Adipose tissue (tissue), 3 donors: ENCODE measurements around the gene SCGB1C2. TPM values are rescaled to one million over a fixed set of nuclear protein-coding genes. Genes with fewer than 3 reads are reported as not detected.
"Not testable (repeated sequence)": the region's sequence is repeated elsewhere in the genome, so short reads cannot be mapped to it uniquely, and the experiment has no call there.

Source experiments
- H3K27ac ChIP-seq: one replicate; pipeline ENCODE4 v1.5.1; 2013; ENCODE audit warnings: low read depth, low read length
- WGBS, 3 donors: extraction: QIAGEN DNeasy Blood & Tissue Kit; methylation state at CpG; one replicate each; pipeline ENCODE4 v1.1.7; 2013; 5-methylcytosine and 5-hydroxymethylcytosine counted together
- polyA plus RNA-seq, 3 donors: library from polyadenylated mRNA; stranded (reverse); fragments of 200-250 nt; gene quantifications; one replicate each; pipeline ENCODE4 v1.2.3, GENCODE V29; 2013
- donor health status: healthy with polysubstance abuse.
- donor health status: Bipolar disorder and iron deficiency.
- donor health status: healthy.

SCGB1C2 gene
- polyA plus RNA-seq, 3 donors: 0.43 TPM; not detected in 2

GRCh38 chr17:164303-165235 lies 27.2 kb downstream of the SCGB1C2 start:
- H3K27ac ChIP-seq: no peak overlapping the region
- WGBS, 3 donors: 67 to 77% (median 68%) methylated on average over 16 of the region's 16 CpGs

GRCh38 chr17:165939-166338 lies 28.6 kb downstream of the SCGB1C2 start:
- no peak overlapping the region for H3K27ac ChIP-seq
- 92 to 93% (median 93%) methylated on average over 14 of the region's 14 CpGs for WGBS, 3 donors

- H3K27ac ChIP-seq: not testable (repeated sequence)
- WGBS, 3 donors: 81 to 88% (median 82%) methylated on average over 9 of the region's 11 CpGs
These were observed 31.2 kb downstream of the SCGB1C2 start for GRCh38 chr17:168614-169013.

GRCh38 chr17:170130-170670 lies 32.8 kb downstream of the SCGB1C2 start:
- 93 to 95% (median 94%) methylated on average over 6 of the region's 6 CpGs for WGBS, 3 donors
- no peak overlapping the region for H3K27ac ChIP-seq

GRCh38 chr17:171871-172270 lies 34.5 kb downstream of the SCGB1C2 start:
- H3K27ac ChIP-seq: no peak overlapping the region
- WGBS, 3 donors: 93 to 98% (median 95%) methylated on average over 7 to 12 of the region's 13 CpGs

- 84 to 92% (median 89%) methylated on average over 9 to 11 of the region's 11 CpGs for WGBS, 3 donors
- H3K27ac ChIP-seq: no peak overlapping the region
These were observed 35.0 kb downstream of the SCGB1C2 start for GRCh38 chr17:172401-172800.

GRCh38 chr17:173166-173911 lies 36.0 kb downstream of the SCGB1C2 start:
- no peak overlapping the region for H3K27ac ChIP-seq
- WGBS, 3 donors: 88 to 94% (median 89%) methylated on average over 10 of the region's 10 CpGs

GRCh38 chr17:177155-177554 lies 39.8 kb downstream of the SCGB1C2 start:
- no peak overlapping the region for H3K27ac ChIP-seq
- whole genome bisulfite sequencing, 3 donors: 82 to 96% (median 89%) methylated on average over 3 of the region's 3 CpGs

- 84 to 90% (median 87%) methylated on average over 6 of the region's 6 CpGs for whole genome bisulfite sequencing, 3 donors
- no peak overlapping the region for H3K27ac ChIP-seq
These were observed 40.4 kb downstream of the SCGB1C2 start for GRCh38 chr17:177762-178161.

- WGBS, 3 donors: 73 to 83% (median 80%) methylated on average over 12 of the region's 12 CpGs
- H3K27ac ChIP-seq: no peak overlapping the region
These were observed 41.1 kb downstream of the SCGB1C2 start for GRCh38 chr17:178292-179065.

- WGBS, 3 donors: 43 to 53% (median 51%) methylated on average over 5 of the region's 5 CpGs
- H3K27ac ChIP-seq: no peak overlapping the region
These were observed 41.7 kb downstream of the SCGB1C2 start for GRCh38 chr17:179066-179432.

- 20 to 23% (median 20%) methylated on average over 28 to 32 of the region's 32 CpGs for WGBS, 3 donors
- no peak overlapping the region for H3K27ac ChIP-seq
These were observed 42.5 kb downstream of the SCGB1C2 start for GRCh38 chr17:179781-180380.

- no peak overlapping the region for H3K27ac ChIP-seq
- WGBS, 3 donors: 0 to 2% (median 1%) methylated on average over 58 to 111 of the region's 112 CpGs
These were observed 43.2 kb downstream of the SCGB1C2 start for GRCh38 chr17:180381-181244.

GRCh38 chr17:181245-182049 lies 44.1 kb downstream of the SCGB1C2 start, which contains the start of gene DOC2B:
TSS of gene DOC2B (minus strand) at chr17:181650. CDS start at chr17:181479, 171 bp downstream.
- WGBS, 3 donors: 2 to 3% (median 3%) methylated on average over 65 to 120 of the region's 120 CpGs
- no peak within 1 kb of the TSS for H3K27ac ChIP-seq

- 26 to 44% (median 42%) methylated on average over 18 of the region's 18 CpGs for WGBS, 3 donors
- H3K27ac ChIP-seq: no peak overlapping the region
These were observed 44.8 kb downstream of the SCGB1C2 start for GRCh38 chr17:182050-182751.

- H3K27ac ChIP-seq: no peak overlapping the region
- WGBS, 3 donors: 47 to 68% (median 56%) methylated on average over 8 of the region's 8 CpGs
These were observed 45.7 kb downstream of the SCGB1C2 start for GRCh38 chr17:183021-183420.
